ENCODE data around the gene ALMS1. TPM values are rescaled to one million over a fixed set of nuclear protein-coding genes. Genes with fewer than 3 reads are reported as not detected.
"Not testable (repeated sequence)": the region's sequence is repeated elsewhere in the genome, so short reads cannot be mapped to it uniquely, and the experiment has no call there.

Gene ALMS1
- total and polyA plus RNA-seq, 9 donors, result 12.8 to 53.4 (median 46.9) TPM

DNA sequence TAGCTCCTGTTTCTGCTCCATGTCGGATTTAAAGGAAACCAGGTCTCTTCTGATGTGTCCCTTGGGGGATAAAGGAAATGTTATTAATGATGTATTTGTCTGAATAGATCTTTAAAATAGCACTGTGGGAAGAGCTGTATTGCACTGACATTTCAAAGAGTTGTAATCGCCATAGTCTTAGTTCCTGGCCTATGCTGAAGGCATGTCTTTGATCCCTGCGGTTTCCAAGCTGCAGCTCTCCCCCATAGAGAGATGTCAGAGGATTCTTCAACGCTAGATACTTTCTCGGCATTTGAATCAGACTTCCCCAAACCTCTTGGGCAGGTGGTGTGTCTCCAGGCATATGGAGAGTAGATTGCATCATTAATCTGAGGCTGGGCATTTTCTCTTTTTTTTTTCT is 216.1 kb downstream of the ALMS1 start:
- intact Hi-C loops (cut with DNase I), result no loop called here
- no peak for DNase-seq
- Histone ChIP-seq H3K4me1 (ENCODE audit: insufficient read depth) (peaks cover 1% of the 10 kb centered on the region), H3K4me3 (no peak overlapping the region), H3K27me3 (no peaks in the 10 kb centered on the region), H3K36me3 (no peaks in the 10 kb centered on the region), H3K9me3 (no peaks in the 10 kb centered on the region), H3K27ac (no peak overlapping the region)
- TF ChIP-seq, protein P1, sequence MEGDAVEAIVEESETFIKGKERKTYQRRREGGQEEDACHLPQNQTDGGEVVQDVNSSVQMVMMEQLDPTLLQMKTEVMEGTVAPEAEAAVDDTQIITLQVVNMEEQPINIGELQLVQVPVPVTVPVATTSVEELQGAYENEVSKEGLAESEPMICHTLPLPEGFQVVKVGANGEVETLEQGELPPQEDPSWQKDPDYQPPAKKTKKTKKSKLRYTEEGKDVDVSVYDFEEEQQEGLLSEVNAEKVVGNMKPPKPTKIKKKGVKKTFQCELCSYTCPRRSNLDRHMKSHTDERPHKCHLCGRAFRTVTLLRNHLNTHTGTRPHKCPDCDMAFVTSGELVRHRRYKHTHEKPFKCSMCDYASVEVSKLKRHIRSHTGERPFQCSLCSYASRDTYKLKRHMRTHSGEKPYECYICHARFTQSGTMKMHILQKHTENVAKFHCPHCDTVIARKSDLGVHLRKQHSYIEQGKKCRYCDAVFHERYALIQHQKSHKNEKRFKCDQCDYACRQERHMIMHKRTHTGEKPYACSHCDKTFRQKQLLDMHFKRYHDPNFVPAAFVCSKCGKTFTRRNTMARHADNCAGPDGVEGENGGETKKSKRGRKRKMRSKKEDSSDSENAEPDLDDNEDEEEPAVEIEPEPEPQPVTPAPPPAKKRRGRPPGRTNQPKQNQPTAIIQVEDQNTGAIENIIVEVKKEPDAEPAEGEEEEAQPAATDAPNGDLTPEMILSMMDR (IDR thresholded peaks at IDR 0.05), result no peak
- no peak for TF ChIP-seq POLR2A (IDR thresholded peaks at IDR 0.05)
- no peak for TF ChIP-seq EP300 (IDR thresholded peaks at IDR 0.05)
- 82 to 93% (median 82%) methylated on average over 5 of the region's 5 CpGs for WGBS, 3 donors

DNA sequence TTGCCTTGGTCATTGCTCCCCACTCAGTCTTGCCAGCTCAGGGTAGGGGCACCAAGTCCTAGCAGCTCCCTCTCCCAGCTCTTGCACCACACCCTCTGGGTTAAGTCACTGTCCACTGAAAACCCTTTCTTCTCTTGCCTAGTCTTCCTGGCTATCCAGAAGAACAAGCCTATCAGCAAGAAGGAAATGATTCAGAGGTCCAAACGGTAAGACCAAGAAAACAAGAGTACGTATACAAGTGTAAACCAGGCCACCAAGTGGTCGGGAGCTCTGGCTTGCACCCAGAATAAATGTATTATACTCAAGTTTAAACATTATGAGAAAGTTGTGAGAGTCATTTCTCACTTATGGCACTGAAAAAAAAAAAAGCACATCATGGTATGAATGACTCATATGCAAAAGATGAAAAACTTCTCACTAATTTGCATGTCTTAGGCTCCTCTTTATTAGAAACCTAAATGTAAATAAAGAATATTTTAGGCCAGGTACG is 217.5 kb downstream of the ALMS1 start:
- H3K4me3 ChIP-seq; H3K27me3 ChIP-seq; H3K36me3 ChIP-seq; H3K9me3 ChIP-seq; H3K27ac ChIP-seq; H3K4me1 ChIP-seq (ENCODE audit: insufficient read depth); DNase-seq; intact Hi-C loops (cut with DNase I): not testable (repeated sequence)
- WGBS, 3 donors, result 45 to 56% (median 47%) methylated on average over 4 of the region's 4 CpGs

DNA sequence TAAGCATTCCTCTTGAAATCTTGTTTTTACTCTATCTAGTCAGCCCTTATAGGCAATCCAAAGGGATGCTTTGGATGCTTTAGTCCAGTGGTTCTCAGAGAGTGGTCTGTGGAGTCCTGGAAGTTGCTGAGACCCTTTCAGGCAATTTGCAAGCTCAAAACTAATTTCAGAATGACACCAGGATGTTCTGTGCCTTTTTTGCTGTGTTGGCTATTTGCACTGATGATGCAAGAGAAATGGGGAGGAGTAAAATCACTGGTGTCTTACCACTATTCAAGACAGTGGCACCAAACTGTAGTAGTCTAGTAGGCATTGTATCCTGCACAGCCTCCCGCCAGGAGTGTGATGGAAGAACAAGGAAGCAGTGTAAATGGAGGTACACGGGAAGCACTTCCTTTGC is 219.0 kb downstream of the ALMS1 start:
- 90 to 94% (median 94%) methylated on average over 2 of the region's 2 CpGs for WGBS, 3 donors

DNA sequence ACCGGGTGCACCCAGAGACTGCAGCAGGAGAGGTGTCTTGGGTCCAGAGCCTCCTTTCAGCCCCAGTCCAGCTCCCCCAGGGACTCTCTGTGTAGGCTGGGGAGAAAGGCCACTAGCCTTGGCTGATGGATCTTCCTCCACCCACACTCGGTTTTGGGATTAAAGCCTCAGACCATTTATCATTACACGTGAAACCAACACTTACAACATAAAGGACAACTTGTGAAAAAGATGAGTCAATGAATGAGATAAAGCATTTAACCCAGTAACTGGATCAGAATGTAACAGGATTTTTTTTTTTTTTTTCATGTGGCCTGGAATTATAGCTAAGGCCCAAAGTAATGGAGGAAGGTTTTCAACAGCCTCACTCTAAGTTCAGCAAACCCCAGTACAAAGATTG is 224.5 kb downstream of the ALMS1 start:
- Histone ChIP-seq H3K4me3 (no peak overlapping the region), H3K36me3 (no peaks in the 10 kb centered on the region), H3K27ac (no peak overlapping the region), H3K4me1 (ENCODE audit: insufficient read depth) (peaks cover 1% of the 10 kb centered on the region), H3K27me3 (no peaks in the 10 kb centered on the region), H3K9me3 (no peaks in the 10 kb centered on the region)
- DNase-seq, result no peak
- TF ChIP-seq EP300 (IDR thresholded peaks at IDR 0.05) (no peak), POLR2A (IDR thresholded peaks at IDR 0.05) (no peak)
- TF ChIP-seq, protein P1 (IDR thresholded peaks at IDR 0.05), result no peak
- intact Hi-C loops (cut with DNase I), result no loop called here
- WGBS, 3 donors, result 37 to 44% (median 38%) methylated on average over 3 of the region's 3 CpGs

More for the DNA sequence above, 219.0 kb downstream of the ALMS1 start:
- intact Hi-C loops (cut with DNase I); H3K36me3 ChIP-seq; H3K4me3 ChIP-seq; H3K27me3 ChIP-seq; H3K27ac ChIP-seq; H3K9me3 ChIP-seq; H3K4me1 ChIP-seq (ENCODE audit: insufficient read depth); DNase-seq: not testable (repeated sequence)

DNA sequence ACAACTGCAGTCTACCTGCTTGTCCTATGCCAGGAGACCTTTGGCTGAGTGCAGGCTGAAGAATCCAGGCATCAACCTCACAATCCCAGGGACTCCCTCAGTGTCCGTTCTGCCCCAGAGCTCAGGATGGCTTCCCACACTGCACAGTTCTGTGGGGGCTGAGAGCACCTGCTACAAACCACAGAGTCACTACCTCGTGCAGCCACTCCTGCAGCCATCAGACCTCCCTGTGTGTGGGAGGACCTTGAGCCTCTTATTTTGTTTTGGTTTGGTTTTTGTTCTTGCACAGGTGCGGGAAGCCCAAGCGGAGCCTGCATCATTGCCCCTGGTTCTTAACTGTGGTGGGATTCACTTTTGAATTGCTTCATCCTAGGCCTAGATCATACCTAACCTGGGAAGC is 225.6 kb downstream of the ALMS1 start:
- H3K27ac ChIP-seq, result no peak overlapping the region
- intact Hi-C loops (cut with DNase I), result no loop called here

More for the DNA sequence above, 225.6 kb downstream of the ALMS1 start:
- no peaks in the 10 kb centered on the region for H3K9me3 ChIP-seq
- TF ChIP-seq, protein P1 (IDR thresholded peaks at IDR 0.05), result no peak
- TF ChIP-seq POLR2A (IDR thresholded peaks at IDR 0.05) (no peak), EP300 (IDR thresholded peaks at IDR 0.05) (no peak)
- no peak overlapping the region for H3K4me3 ChIP-seq
- no peaks in the 10 kb centered on the region for H3K27me3 ChIP-seq
- peaks cover 1% of the 10 kb centered on the region for H3K4me1 ChIP-seq (ENCODE audit: insufficient read depth)
- 70 to 85% (median 71%) methylated on average over 4 of the region's 4 CpGs for WGBS, 3 donors
- no peak for DNase-seq
- no peaks in the 10 kb centered on the region for H3K36me3 ChIP-seq

Data from ovary (tissue), 9 donors.